GM23338 (cell line): ENCODE results near the gene NCF1.
"Not testable (repeated sequence)": the region's sequence is repeated elsewhere in the genome, so short reads cannot be mapped to it uniquely, and the experiment has no call there.

Source experiments
- CREB1 ChIP-seq: fragments of 250-450 bp; sonication (Bioruptor Pico); IDR thresholded peaks from 2 replicates; pipeline ENCODE4 v1.5.0; 2020; ENCODE audit warnings: low read depth, mild to moderate bottlenecking, moderate library complexity
- EZH2 ChIP-seq: fragments of 200-600 bp; sonication (generic); IDR thresholded peaks from one replicate; pipeline ENCODE4 v1.8.0; 2017; ENCODE audit warnings: antibody characterized with exemption, mild to moderate bottlenecking, low read depth; ENCODE audit not compliant: unreplicated experiment
- EZH2phosphoT487 ChIP-seq: fragments of 200-600 bp; sonication (generic); IDR thresholded peaks from one replicate; pipeline ENCODE4 v1.8.1; 2018; ENCODE audit warnings: antibody characterized with exemption; ENCODE audit not compliant: unreplicated experiment
- NANOG ChIP-seq: IDR thresholded peaks from 2 replicates; pipeline ENCODE4 v1.6.1; 2016; ENCODE audit warnings: antibody characterized with exemption, borderline replicate concordance
- POLR2AphosphoS5 ChIP-seq: IDR thresholded peaks from 2 replicates; pipeline ENCODE4 v1.6.1; 2016; ENCODE audit warnings: antibody characterized with exemption, low read depth
- TF ChIP-seq, protein P1 (sequence below), 2 experiments: fragments of 200-600 bp in 1 of 2; sonication (generic) in 1 of 2; conservative IDR thresholded peaks; 2 replicates each; pipeline versions ENCODE4 v1.5.1 to v1.6.1; 2016 to 2017; ENCODE audit warnings: antibody characterized with exemption in 2 of 2, low read depth in 2 of 2, mild to moderate bottlenecking in 2 of 2, moderate library complexity in 1 of 2
- TF ChIP-seq, protein P2 (sequence below): IDR thresholded peaks from one replicate; pipeline ENCODE4 v1.6.1; 2018; ENCODE audit warnings: antibody characterized with exemption; ENCODE audit not compliant: unreplicated experiment

DNA sequence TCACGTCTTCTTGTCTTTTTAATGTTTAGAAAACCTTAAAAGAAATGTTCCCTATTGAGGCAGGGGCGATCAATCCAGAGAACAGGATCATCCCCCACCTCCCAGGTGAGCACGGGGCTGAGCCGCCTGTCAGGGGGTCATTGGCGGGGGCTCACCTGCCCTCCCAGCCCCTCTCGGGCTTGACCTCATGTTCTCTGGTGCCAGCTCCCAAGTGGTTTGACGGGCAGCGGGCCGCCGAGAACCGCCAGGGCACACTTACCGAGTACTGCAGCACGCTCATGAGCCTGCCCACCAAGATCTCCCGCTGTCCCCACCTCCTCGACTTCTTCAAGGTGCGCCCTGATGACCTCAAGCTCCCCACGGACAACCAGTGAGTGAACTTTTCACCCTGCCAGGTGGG is 5.2 kb downstream of the NCF1 start:
- TF ChIP-seq, protein P1, sequence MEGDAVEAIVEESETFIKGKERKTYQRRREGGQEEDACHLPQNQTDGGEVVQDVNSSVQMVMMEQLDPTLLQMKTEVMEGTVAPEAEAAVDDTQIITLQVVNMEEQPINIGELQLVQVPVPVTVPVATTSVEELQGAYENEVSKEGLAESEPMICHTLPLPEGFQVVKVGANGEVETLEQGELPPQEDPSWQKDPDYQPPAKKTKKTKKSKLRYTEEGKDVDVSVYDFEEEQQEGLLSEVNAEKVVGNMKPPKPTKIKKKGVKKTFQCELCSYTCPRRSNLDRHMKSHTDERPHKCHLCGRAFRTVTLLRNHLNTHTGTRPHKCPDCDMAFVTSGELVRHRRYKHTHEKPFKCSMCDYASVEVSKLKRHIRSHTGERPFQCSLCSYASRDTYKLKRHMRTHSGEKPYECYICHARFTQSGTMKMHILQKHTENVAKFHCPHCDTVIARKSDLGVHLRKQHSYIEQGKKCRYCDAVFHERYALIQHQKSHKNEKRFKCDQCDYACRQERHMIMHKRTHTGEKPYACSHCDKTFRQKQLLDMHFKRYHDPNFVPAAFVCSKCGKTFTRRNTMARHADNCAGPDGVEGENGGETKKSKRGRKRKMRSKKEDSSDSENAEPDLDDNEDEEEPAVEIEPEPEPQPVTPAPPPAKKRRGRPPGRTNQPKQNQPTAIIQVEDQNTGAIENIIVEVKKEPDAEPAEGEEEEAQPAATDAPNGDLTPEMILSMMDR (conservative IDR thresholded peaks at IDR 0.05; ENCODE audit: low read depth in 2 of 2): not testable (repeated sequence)
- not testable (repeated sequence) for TF ChIP-seq EZH2phosphoT487; CREB1 (CRISPR knock-in tag); NANOG; POLR2AphosphoS5; EZH2
- TF ChIP-seq, protein P2, sequence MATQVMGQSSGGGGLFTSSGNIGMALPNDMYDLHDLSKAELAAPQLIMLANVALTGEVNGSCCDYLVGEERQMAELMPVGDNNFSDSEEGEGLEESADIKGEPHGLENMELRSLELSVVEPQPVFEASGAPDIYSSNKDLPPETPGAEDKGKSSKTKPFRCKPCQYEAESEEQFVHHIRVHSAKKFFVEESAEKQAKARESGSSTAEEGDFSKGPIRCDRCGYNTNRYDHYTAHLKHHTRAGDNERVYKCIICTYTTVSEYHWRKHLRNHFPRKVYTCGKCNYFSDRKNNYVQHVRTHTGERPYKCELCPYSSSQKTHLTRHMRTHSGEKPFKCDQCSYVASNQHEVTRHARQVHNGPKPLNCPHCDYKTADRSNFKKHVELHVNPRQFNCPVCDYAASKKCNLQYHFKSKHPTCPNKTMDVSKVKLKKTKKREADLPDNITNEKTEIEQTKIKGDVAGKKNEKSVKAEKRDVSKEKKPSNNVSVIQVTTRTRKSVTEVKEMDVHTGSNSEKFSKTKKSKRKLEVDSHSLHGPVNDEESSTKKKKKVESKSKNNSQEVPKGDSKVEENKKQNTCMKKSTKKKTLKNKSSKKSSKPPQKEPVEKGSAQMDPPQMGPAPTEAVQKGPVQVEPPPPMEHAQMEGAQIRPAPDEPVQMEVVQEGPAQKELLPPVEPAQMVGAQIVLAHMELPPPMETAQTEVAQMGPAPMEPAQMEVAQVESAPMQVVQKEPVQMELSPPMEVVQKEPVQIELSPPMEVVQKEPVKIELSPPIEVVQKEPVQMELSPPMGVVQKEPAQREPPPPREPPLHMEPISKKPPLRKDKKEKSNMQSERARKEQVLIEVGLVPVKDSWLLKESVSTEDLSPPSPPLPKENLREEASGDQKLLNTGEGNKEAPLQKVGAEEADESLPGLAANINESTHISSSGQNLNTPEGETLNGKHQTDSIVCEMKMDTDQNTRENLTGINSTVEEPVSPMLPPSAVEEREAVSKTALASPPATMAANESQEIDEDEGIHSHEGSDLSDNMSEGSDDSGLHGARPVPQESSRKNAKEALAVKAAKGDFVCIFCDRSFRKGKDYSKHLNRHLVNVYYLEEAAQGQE: not testable (repeated sequence)
